ENCODE results near the gene POM121L2. TPM values are rescaled to one million over a fixed set of nuclear protein-coding genes. Genes with fewer than 3 reads are reported as not detected.

The POM121L2 gene
- polyA plus RNA-seq, 1 donor from 2014 or later, result not detected

GRCh38 chr6:27297484-27297856 lies 14.6 kb downstream of the POM121L2 start (continued):
- TF ChIP-seq, protein P1, sequence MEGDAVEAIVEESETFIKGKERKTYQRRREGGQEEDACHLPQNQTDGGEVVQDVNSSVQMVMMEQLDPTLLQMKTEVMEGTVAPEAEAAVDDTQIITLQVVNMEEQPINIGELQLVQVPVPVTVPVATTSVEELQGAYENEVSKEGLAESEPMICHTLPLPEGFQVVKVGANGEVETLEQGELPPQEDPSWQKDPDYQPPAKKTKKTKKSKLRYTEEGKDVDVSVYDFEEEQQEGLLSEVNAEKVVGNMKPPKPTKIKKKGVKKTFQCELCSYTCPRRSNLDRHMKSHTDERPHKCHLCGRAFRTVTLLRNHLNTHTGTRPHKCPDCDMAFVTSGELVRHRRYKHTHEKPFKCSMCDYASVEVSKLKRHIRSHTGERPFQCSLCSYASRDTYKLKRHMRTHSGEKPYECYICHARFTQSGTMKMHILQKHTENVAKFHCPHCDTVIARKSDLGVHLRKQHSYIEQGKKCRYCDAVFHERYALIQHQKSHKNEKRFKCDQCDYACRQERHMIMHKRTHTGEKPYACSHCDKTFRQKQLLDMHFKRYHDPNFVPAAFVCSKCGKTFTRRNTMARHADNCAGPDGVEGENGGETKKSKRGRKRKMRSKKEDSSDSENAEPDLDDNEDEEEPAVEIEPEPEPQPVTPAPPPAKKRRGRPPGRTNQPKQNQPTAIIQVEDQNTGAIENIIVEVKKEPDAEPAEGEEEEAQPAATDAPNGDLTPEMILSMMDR (IDR thresholded peaks at IDR 0.05; ENCODE audit: poor library complexity, severe bottlenecking), result no peak

DNA sequence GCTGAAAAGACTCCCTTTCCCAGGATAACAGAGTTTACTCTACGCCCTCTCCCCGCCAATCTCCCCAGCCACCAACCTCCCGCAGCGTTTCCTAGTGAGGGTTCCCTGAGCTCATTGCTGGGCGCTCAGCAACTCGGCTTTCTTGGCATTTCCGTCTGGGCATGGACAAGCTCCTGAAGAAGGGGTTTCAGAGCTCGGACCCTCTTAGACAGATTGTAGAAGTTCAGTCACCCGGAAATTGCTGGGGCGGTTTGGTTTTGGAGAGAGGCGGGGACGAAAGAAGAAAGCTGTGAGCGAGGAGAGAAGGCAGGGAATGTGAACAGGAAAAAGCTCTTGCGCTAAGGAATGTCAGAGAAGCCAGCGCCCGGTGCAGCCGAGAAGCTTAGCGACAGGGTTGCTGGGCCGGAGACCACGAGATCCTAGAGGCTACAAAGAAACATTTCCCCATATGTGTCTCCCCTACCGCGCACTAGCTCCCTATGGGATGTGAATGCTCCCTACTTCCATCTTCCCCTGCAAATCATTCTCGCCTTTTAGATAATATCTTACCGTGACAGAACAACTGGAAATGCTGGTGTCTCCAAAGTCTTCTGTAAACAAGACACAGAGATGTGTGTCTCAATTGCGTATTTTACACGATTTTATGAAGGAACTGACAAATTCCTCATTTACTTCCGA lies 15.8 kb downstream of the POM121L2 start:
- Histone ChIP-seq H3K4me2 (ENCODE audit: low read length) (no peak overlapping the region), H3K27me3 (ENCODE audit: insufficient read depth, low read depth, low read length) (peaks cover 93% of the 10 kb centered on the region), H3K9me3 (ENCODE audit: low read length) (peaks cover 21% of the 10 kb centered on the region), H3K27ac (ENCODE audit: low read length) (no peak overlapping the region), H3F3A (ENCODE audit: insufficient read depth, low read length, poor library complexity, severe bottlenecking) (no peaks in the 10 kb centered on the region), H3K4me3 (ENCODE audit: low read length) (peak overlapping the region; percentile 45), H3K36me3 (ENCODE audit: insufficient read depth, low read length) (no peaks in the 10 kb centered on the region), H2AFZ (ENCODE audit: low read depth, low read length) (no peak overlapping the region), H3K79me2 (replicated peaks; ENCODE audit: insufficient read depth, low read length) (no peaks in the 10 kb centered on the region), H3K9ac (ENCODE audit: low read length) (no peak overlapping the region), H3K9me2 (ENCODE audit: insufficient read depth, low read length) (no peaks in the 10 kb centered on the region), H4K20me1 (ENCODE audit: insufficient read depth) (no peaks in the 10 kb centered on the region)
- TF ChIP-seq, protein P2, sequence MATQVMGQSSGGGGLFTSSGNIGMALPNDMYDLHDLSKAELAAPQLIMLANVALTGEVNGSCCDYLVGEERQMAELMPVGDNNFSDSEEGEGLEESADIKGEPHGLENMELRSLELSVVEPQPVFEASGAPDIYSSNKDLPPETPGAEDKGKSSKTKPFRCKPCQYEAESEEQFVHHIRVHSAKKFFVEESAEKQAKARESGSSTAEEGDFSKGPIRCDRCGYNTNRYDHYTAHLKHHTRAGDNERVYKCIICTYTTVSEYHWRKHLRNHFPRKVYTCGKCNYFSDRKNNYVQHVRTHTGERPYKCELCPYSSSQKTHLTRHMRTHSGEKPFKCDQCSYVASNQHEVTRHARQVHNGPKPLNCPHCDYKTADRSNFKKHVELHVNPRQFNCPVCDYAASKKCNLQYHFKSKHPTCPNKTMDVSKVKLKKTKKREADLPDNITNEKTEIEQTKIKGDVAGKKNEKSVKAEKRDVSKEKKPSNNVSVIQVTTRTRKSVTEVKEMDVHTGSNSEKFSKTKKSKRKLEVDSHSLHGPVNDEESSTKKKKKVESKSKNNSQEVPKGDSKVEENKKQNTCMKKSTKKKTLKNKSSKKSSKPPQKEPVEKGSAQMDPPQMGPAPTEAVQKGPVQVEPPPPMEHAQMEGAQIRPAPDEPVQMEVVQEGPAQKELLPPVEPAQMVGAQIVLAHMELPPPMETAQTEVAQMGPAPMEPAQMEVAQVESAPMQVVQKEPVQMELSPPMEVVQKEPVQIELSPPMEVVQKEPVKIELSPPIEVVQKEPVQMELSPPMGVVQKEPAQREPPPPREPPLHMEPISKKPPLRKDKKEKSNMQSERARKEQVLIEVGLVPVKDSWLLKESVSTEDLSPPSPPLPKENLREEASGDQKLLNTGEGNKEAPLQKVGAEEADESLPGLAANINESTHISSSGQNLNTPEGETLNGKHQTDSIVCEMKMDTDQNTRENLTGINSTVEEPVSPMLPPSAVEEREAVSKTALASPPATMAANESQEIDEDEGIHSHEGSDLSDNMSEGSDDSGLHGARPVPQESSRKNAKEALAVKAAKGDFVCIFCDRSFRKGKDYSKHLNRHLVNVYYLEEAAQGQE (IDR thresholded peaks at IDR 0.05; ENCODE audit: borderline replicate concordance), result no peak
- TF ChIP-seq EP300 (conservative IDR thresholded peaks at IDR 0.05; ENCODE audit: poor library complexity, severe bottlenecking), result no peak
- peak; percentile 38 for TF ChIP-seq POLR2AphosphoS5 (IDR thresholded peaks at IDR 0.05)
- no peak for TF ChIP-seq TAF1 (IDR thresholded peaks at IDR 0.05; ENCODE audit: low read depth)
- TF ChIP-seq, protein P1 (IDR thresholded peaks at IDR 0.05; ENCODE audit: poor library complexity, severe bottlenecking), result no peak
- peak; percentile 5 for TF ChIP-seq EZH2 (IDR thresholded peaks at IDR 0.05; ENCODE audit: borderline replicate concordance, insufficient read depth, low read length, poor library complexity, severe bottlenecking)
- TF ChIP-seq SMC3 (conservative IDR thresholded peaks at IDR 0.05; ENCODE audit: poor library complexity), result no peak
- TF ChIP-seq RAD21 (conservative IDR thresholded peaks at IDR 0.05), result no peak
- no peak for TF ChIP-seq MXI1 (conservative IDR thresholded peaks at IDR 0.05; ENCODE audit: poor library complexity, severe bottlenecking)

Measured in neural cell (in vitro differentiated cells).